ENCODE data around the gene APLP2.

The APLP2 gene

DNA sequence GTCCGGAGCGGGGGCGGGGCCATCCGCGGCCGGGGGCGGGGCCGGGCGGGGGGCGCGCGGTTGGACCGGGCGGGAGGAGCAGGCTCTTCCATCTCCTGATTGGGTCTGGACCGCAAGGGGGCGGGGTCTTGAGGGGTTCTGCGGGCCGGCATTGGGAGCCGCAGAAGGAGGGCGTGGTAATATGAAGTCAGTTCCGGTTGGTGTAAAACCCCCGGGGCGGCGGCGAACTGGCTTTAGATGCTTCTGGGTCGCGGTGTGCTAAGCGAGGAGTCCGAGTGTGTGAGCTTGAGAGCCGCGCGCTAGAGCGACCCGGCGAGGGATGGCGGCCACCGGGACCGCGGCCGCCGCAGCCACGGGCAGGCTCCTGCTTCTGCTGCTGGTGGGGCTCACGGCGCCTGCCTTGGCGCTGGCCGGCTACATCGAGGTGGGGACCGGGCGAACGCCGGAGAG lies at the start of gene APLP2:
TSS of gene APLP2 (plus strand) at position 236 of the 450 bp plus-strand sequence. CDS start at position 320, 84 bp downstream.
- H3K27ac ChIP-seq: peak within 1 kb of the TSS; percentile 73
- TF ChIP-seq ZFX (IDR thresholded peaks at IDR 0.05): no peak
- TF ChIP-seq, protein P1, sequence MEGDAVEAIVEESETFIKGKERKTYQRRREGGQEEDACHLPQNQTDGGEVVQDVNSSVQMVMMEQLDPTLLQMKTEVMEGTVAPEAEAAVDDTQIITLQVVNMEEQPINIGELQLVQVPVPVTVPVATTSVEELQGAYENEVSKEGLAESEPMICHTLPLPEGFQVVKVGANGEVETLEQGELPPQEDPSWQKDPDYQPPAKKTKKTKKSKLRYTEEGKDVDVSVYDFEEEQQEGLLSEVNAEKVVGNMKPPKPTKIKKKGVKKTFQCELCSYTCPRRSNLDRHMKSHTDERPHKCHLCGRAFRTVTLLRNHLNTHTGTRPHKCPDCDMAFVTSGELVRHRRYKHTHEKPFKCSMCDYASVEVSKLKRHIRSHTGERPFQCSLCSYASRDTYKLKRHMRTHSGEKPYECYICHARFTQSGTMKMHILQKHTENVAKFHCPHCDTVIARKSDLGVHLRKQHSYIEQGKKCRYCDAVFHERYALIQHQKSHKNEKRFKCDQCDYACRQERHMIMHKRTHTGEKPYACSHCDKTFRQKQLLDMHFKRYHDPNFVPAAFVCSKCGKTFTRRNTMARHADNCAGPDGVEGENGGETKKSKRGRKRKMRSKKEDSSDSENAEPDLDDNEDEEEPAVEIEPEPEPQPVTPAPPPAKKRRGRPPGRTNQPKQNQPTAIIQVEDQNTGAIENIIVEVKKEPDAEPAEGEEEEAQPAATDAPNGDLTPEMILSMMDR (conservative IDR thresholded peaks at IDR 0.05): no peak

DNA sequence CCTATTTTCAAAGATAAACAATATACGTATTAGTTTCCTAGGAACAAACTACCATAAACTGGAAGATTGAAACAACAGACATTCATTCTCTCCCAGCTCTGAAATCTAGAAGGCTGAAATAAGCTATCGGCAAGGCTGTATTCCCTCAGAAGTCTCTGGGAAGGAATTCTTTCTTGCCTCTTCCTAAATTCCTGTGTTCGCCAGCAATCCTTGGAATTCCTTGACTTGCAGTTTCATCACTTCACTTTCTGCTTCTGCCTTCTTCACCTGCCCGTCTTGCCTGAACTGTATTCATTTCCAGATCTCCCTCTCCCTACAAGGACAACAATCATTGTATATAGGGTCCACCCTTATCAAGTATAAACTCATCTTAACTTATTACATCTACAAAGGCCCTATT lies 49.4 kb upstream of the APLP2 start:
- no peak overlapping the region for H3K27ac ChIP-seq

DNA sequence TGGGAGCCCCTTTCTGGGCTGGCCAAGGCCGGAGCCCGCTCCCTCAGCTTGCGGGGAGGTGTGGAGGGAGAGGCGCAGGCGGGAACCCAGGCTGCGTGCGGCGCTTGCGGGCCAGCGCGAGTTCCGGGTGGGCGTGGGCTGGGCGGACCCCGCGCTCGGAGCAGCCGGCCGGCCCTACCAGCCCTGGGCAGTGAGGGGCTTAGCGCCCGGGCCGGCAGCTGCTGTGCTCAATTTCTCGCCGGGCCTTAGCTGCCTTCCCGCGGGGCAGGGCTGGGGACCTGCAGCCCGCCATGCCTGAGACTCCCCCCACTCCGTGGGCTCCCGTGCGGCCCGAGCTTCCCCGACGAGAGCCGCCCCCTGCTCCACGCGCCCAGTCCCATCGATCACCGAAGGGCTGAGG lies 48.1 kb upstream of the APLP2 start:
- peak overlapping the region; percentile 92 for H3K27ac ChIP-seq

More for the DNA sequence above, 49.4 kb upstream of the APLP2 start:
- no peak for TF ChIP-seq ZFX (IDR thresholded peaks at IDR 0.05)
- TF ChIP-seq, protein P1 (conservative IDR thresholded peaks at IDR 0.05): no peak

DNA sequence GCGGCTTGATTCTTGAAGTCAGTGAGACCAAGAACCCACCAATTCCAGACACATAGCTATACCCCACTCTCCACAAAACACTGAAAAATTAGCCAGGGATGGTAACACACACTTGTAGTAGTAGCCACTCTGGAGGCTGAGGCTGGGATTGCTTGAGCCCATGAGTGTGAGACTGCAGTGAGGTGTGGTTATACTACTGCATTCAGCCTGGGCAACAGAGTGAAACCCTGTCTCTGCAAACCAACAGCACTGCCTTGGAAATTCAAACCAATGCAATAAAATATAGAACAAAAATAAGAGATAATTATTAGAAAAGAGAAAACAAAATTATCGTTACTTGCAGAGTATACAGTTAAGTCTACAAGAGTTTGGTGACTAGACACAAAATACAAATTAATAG lies 46.9 kb upstream of the APLP2 start:
- no peak for TF ChIP-seq ZFX (IDR thresholded peaks at IDR 0.05)
- TF ChIP-seq, protein P1 (conservative IDR thresholded peaks at IDR 0.05): no peak
- peak overlapping the region; percentile 92 for H3K27ac ChIP-seq

DNA sequence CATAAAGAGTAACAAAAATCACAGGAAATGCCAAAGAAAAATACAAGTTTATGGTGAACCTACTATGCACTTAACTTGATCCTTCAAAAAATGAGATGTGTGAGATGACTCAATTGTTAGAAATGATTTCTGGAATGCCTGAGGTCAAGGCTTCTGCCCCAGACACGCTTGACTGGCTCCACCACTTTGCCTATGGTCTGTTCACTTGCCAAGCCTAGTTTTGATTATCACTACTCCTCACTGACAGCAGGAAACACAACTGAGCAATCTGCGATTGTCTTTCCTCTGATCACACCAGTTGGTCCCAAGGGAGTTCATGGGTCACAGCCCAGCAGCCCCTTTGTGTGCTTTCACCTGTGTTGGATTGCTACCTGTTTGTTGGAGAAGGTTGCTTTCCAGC lies 46.5 kb upstream of the APLP2 start:
- TF ChIP-seq, protein P1 (conservative IDR thresholded peaks at IDR 0.05): no peak
- no peak for TF ChIP-seq ZFX (IDR thresholded peaks at IDR 0.05)
- H3K27ac ChIP-seq: peak overlapping the region; percentile 92

DNA sequence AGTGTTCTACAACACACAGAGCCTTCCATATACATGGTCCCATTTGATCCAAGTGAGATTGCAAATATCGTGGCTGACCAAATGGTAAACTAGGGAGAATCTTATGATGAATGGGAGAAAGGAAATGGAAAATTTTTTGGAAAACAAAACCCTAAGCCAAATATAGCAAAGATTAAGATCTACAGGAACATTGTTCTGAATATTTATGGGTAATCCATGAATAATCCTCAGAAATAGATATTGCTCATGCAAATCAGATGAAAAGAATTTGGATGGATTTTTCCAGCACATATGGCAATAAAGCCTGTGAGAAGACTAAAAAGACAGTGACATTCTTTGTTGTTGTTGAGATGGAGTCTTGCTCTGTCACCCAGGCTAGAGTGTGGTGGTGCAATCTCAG lies 45.3 kb upstream of the APLP2 start:
- no peak for TF ChIP-seq ZFX (IDR thresholded peaks at IDR 0.05)
- TF ChIP-seq, protein P1 (conservative IDR thresholded peaks at IDR 0.05): no peak
- peak overlapping the region; percentile 92 for H3K27ac ChIP-seq

DNA sequence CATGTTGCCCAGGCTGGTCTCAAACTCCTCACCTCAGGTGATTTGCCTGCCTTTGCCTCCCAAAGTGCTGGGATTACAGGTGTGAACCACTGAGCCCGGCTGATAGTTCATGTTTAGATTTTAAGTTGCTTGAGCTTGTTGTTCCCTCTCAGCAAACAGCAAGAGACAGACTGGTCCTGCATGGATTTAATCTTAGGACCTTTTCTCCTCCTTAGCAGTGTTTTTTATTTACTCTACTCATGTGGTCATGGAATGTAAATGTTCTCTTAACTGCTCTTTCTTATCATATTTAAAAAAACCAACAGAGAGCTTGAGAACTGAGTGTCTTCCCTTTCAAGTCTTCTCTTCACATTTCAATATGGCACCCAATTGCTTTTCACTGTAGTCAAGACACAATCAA lies 44.3 kb upstream of the APLP2 start:
- peak overlapping the region; percentile 92 for H3K27ac ChIP-seq
- TF ChIP-seq ZFX (IDR thresholded peaks at IDR 0.05): no peak

DNA sequence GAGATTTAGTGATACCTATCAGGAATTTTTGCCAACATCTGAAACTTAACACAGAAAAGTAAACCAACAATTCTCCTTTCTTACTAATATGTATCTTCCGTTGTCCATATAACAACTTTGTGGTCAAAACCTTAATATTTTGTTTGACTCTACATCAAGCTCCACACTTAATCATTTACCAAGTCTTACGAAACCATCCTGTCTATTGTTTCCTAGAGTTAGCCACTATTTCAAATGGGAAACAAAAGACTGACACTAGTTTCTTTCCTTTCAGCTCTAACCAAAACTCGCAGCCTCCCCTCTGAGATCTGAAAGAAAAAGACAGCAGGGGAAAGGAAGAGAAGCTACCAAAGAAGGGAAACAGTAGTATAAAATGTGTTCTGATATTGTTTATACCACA lies 40.6 kb upstream of the APLP2 start:
- H3K27ac ChIP-seq: no peak overlapping the region
- TF ChIP-seq ZFX (IDR thresholded peaks at IDR 0.05): no peak
- TF ChIP-seq, protein P1 (conservative IDR thresholded peaks at IDR 0.05): no peak

All from C4-2B (cell line).